RPMI8226 (cell line): ENCODE data around the gene UBE2D2.
A peak's percentile ranks its signal among the peaks of the same experiment; 100 is the strongest.

Source experiments
- DNase-seq: peaks from one replicate; pipeline ENCODE4 v3.0.0-alpha.2; 2015

UBE2D2 gene

DNA sequence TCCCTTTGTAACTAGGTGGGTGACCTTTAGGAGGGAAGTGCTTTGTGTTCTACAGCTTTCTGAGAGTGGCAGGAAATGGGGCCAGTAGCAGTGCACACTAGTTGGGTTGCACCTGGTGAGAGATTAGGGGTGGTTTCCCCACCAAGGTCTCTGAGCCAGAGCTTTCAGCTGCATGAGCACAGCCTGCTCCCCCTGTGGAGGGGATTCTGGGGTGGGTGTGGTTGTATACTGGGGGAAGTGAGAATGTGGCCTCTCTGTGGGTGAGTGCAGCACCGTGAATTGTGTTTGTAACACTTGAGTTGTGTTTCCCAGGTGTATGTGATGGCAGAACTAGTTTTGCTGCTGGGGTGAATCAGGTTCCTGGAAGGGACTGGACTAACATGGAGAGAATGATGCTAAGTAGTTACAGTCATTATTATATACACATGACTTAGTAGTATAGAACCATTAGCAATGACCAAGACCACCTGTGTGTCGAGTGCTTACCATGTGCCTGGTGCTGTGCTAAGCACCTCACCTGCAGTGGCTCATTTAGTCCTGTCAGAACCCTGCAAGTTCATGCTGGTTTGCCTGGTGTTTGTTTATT is 75.2 kb downstream of the UBE2D2 start:
- DNase-seq, result peak; percentile 95

DNA sequence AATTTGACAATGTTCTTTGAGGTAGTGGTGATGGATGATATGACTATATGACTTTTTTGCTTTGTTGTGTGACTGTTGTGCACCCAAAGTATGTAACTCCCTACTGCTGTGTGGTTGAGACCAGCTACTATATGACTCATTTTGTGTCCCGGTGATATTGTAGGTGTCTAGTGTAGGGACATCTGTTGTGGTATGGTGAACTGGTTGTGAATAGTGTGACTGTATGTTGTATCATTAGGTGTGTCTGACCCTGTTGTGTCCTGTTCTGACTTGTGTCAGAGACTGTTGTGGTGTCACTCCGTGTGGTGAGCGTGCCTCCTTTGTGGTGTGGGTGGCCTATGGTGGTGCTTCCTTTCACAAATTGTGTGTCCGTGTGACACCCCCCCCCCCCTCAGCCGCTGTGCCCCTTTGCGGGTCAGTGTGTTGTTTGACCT is 75.9 kb downstream of the UBE2D2 start:
- DNase-seq, result no peak

DNA sequence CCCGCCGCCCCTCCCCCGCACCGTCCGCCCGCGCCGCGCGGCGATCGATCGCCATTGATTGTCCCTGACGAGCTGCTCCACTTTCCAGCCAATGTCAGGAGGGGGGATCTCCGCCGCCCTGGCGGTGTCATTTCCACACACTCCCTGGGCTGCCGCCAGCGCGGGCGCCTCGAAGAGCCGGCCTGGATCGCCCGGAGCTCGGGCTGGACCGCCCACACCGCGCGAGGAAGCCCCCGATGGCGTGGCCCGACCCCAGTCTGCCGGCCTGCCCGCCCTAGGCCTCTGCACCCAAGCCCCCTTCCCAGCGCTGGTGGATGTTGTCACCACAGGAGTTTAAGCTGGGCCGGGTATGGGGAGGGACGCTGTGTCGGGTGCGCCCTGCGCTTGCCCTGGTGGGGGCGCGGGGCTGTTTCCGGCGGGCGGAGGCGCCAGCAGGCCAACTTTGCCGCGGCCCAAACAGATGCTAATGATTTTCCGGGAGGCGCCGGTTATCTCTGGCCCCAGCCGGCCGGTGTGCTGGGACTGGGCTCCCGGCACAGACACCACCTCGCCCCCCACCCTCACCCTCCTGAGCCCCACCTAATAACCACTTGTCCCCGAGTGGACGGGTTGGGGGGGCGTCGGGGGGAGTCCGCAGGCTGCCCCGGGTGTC is 76.4 kb downstream of the UBE2D2 start:
- DNase-seq, result peak; percentile 89

DNA sequence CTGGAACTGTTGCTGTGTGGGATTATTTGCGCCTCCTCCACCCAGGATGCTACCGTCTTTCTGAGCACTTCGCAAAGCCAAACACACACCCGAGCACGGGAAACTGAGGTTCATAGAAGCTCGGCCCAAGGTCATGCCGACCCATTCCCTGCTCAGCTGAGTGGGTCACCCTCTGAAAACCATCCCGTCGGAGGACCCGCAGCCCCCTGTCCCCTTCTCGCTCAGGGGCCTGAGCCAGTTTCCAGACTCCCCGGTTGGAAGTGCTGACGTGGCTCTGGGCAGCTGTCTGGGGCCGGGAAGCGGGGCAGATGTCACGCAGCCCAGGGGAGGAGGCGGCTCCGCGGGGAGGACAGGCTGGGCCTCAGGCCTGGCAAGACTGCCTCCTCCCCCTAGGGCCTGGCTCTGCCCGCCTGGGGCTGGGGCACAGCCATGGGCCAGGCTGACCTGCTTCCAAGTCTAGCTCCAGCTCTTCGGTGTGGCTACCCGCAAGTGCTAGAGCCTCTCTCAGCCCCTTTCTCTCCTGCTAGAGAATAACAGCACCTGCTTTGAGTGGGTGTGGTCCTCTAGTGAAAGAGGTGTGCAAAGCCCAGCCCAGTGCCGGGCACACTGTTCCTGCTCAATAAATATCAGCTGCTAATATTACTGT is 77.1 kb downstream of the UBE2D2 start:
- peak; percentile 96 for DNase-seq

DNA sequence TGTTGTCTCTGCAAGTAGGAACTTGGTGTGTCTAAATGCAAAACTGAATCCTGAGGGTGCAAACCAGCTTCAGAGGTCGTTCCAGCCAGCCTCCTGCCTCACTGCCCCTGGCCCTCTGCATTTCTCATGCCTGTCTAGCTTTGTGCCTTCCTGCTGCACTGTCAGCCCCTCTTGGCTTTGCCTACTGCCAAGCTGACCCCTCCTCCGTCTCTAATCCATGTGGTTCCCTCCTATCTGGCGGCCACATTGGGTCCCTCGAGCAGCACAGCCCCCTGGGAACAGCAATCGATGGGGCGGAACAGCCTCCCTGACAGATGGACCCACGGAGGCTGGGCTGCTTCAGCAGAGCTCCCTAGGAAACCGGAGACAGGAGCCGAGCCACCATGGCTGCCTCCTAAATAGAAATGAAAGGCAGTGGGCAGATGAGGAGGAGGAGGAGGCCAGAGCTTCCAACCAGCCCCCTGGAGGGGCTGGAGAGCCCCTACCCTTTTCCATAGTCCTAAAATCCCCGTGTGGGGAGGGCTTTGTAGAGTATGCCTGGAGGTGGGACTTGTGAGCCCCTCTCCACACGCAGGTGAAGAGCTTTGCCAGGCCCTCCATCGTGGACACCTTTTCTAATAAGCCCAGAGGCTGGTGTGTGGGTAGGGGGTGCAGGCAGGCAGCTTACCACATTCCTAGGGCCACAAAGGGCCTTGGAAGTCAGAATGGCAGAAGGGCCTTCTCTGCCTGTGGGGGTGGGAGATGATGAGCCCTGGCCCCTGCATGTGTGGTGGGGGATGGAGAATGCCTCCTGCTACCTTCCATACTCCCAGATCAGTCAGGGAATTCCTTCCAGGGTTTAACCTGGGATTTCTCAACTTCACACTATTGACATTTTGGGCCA is 77.8 kb downstream of the UBE2D2 start:
- no peak for DNase-seq

DNA sequence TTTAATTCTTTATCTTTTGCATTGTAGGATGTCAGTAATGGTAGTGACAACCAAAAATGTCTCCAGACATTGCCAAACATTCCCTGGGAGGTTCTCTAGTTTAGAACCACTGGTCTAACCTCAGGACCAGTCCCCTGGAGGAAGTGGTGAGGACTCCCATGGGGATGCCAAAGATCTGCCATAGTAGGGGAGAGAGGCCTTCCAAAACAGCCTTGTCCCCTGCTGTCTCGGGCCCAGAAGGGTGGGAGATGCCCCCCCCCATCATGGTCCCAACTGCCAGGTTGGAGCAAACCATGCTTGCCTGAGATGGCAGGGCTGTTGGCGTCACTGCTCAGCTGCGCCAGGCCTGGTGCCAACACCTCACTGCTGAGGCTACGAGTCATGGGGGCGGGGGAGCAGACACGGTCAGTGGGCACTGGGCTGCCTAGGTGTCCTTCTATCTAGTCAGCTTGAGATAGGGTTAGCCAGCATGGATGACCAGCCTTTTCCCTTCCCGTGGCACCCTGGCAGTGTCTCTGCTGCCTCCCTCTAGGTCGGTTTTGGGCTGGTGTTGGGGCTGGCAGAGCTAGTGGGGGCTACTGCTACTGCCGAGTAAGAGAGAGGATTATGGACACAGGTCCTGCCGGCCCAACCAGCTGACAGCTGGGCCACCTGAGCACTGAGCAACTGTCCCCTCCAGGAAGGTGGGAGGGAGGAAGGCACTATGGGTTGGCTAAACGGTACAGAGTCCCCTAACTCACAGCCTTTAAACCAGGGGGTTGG is 78.7 kb downstream of the UBE2D2 start:
- DNase-seq, result no peak

DNA sequence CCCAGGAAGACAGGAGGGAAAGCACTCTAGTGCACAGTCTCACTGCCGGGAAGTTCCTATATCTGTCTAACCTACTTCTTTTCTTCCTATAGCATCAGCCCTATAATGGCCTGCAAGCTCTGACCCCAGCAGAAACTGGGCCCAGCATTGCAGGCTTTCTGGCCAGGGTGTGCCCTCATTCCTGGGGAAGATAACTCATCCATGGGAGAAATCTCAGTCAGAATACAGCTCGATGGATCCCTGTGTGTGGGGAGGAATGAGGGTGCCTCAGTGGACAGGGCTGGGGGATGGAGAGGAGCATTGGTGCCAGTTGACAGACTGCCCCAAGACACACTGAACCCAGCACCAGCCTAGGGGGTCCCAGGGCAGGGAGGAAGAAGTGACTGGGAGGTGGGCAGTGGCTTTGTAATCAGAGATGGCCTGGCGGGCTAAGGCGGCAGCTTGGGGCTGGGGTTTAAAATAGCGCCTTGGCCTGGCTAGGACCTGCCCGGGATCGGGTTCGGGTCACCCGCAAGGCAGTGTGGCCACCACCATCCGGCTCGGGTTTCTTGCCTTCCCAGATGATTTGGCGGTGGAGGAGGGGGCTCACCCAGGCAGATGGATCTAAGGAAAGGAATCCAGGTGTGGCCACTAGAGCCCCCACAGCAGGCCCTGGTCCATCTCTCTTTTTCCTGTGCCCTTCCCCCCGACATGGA is 79.4 kb downstream of the UBE2D2 start:
- no peak for DNase-seq

DNA sequence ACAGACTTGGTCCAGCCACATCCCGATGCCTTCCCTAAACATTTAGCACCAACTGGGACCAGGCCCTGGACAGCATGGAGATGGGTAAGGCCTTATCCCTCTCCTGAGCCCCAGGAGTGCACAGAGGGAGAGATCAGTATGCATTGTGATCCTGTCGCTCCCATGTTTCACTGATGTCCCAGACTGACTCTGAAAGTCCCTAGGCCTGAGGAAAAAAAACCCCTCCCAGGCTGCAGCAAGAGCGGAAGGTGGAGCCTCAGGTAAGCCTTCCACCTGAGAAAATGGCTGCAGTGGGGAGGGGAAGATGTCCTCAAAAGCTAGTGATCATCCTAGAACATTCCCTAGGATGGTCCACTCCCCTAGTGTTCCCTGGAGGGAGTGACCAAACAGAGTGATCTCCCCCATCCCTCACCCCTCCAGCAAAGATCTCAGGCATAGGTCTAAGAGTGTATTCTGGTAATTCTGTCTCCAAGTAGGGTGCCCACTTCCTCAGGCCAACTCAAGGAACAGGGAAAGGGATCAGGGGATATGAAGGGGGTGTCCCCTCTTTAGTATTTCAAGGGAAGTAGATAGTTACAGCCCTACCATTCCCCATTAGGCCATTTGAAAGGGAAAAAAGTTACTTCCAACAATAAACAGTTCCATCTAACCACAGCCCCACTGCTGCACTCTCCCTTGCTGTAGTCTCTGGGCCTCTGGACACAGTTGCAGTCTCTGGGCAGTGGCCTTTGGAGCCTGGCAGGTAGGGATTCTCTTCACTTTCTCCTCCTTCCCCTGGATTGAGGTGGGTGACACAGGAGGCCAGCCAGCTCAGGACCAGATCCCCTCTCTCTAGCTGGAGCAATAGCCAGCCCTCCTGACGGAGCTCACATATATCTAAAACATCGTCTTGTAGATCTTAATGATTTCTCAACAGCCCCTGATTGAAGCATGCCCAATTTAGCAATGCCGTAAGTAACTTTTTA is 80.3 kb downstream of the UBE2D2 start:
- DNase-seq, result no peak

DNA sequence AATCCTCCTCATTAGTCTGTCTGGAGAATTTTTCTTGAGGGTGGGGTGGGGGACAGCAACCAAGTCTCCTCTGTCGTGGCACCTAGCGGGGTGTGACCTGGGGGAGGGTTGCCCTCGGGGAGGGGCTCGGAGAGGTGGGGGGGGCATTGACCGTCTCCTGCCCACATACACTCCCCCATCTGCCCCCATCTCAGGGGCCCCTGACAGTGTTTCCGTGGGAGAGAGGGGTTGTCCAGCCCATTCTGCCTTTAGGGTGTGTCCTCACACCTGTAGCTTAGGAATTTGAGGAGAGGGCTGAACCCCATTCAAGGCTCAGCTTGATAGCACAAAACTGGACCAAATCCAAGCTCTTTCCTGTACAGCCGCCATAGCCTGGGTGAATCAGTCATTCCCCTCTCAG is 81.1 kb downstream of the UBE2D2 start:
- DNase-seq, result no peak

DNA sequence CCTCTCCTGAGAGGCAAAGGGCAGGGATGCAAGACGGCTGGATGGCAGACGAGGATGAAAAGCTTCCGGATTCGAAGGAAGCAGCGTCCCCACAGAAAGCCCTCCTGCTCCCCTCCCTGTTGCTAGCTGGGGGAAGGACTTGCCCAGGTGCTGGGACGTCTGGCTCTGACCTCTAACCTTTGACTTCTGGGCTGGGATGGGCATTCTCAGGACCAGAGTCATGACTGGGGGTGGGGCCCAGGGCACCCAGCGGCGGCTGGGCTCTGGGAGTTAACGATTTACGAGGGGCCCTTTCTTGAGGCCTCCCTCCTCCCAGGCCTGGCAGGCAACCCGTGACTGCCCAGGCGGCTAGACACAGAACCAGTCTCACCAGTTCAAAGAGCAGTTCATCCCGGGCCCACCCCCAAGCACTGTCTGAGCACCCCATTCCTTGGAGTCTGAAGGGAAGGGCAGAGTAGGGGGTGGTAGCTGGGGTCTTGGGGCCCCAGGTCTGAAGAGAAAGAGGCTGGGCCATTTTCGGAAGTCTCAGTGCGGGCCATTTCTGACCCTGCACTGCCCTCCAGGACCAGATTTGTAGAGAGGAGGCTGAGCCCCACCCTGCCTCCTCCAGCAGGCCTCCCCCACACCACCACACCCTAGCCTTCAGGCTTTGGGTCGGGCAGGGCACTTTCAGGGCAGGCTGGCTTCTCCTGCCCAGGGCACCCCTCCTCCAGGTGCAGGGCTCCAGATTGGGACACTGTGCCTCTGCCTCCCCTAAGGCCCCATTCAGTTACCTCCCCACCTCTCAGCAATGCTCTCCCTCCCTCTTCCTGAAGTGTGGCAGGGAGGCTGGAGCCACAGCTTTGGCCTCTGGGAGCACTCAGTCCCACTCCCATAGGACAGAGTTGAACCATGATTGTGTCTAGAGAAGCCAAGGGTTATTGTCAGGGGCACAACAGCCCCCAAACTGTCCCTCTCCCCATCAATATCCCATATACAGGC is 82.0 kb downstream of the UBE2D2 start:
- DNase-seq, result no peak

DNA sequence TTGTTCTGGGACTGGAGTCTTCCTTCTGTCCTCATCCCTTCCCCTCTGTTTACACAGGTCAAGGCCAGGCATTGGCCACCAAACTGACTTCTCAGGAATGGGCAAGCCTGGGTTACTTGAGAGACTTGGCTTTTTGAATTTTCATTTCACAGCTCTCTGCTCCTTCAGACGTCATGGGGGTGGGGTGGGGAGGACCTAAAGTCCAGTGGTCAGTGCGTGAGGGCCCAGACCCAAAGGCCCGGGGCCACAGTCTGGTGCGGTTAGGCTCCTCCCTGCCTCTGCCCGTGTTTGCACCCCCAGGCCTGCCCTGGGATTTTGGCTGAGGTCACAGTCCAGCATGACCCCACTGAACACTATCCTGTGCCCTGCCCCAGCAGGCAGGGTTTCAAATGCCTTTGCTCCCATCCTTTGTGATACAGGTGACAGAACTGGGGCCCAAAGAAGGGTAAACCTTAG is 82.9 kb downstream of the UBE2D2 start:
- no peak for DNase-seq

DNA sequence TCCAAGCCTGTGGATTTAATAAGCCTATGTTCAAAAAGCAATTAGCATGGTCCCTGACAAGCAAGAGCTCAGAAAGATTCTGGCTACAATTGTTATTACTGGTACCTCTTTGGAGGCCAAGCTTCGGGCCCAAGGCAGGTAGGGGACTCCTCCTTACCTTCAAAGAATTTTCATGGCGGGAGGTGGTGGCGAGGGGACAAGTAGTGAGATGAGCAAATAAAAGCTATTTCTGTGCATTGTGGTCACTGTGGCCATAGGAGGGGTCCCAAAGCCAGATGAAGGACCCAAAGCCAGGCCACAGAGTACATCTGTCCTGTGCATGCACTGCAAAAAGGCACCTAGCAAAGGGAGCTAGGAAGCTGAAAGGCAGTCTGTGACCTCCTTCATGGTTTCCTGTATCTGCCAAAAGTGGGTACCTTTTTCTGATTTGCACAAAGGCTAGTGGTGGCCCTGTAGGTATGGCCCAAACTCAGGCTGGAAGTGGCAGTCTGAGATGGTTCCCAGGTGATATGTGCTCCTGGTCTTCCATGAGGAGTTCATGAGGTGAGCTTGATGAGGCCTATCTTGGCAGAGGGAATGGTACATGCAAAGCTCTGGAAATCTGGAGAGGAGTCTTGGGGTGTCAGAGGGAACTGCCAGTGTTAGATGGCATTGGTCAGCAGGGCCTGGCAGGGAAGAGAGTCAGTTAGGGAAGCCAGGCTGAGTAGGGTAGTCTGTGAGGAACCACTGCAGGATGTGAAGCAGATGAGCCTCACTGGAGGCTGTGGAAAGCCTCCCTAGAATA is 83.7 kb downstream of the UBE2D2 start:
- no peak for DNase-seq

DNA sequence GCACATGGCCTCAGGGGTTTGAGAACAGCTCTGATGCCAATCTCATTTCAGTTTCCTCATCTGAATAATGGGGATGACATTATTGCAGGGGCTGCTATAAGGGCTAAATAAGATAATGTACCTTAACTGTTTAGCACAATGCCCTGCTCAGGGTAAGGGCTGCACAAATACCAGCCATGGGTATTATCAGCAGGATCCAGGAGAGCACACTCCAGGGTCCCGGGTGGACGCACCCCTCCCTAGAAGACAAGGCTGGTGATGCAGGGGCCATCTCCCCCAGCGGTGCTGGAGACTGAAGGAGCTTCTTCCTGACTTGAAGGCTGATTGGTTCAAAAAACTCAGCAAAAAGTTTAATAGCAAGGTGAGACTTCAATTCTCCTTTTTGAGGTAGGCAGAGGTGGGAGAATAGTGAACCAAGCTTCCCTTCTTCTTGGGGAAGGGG is 84.3 kb downstream of the UBE2D2 start:
- DNase-seq, result no peak

DNA sequence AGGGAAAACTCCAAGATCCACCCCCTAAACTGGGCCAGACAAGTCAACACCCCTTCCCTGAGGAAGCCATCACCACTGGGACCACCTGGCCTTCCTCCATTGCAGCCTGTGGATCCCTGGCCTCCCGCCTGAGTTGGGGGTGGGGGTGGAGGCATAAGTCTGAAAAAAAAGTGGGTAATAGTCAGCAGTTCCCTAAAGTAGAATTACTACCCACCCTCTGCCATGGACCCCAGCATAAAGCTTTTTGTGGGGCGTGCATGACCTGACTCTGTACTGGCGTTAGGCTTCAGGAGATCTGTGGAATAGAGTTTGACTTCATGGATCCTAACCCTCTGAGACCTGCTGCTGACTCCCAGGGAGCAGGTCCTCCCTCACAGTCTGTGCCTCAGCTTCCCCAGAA is 85.0 kb downstream of the UBE2D2 start:
- DNase-seq, result no peak

DNA sequence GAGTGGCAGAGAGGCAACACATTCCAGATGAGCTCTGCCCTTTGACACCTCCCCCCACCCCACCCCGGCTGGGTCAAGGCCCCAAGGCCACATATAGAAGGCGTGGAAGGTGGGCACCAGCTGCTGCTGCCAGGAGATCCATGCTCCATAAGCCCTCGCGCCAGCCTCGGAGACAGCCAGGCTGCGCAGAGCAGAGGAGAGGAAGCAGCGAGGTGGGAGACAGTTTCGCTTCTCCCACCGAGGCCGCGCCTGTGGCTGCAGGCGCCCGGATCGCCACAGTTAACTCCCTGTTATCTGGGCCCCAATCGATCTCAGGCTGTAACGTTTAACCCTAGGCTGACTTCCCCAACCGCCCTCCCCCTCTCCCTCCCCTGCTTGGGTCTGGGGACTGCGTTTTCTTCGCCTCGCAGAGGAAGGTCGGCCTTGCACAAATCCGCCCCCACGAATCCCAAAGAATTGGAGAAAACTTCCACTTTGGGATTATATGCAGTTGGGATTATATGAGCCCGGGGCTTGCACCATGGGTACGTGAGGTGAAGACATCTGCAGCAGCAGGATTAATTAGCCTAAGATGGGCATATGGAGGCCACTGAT is 85.9 kb downstream of the UBE2D2 start:
- no peak for DNase-seq

DNA sequence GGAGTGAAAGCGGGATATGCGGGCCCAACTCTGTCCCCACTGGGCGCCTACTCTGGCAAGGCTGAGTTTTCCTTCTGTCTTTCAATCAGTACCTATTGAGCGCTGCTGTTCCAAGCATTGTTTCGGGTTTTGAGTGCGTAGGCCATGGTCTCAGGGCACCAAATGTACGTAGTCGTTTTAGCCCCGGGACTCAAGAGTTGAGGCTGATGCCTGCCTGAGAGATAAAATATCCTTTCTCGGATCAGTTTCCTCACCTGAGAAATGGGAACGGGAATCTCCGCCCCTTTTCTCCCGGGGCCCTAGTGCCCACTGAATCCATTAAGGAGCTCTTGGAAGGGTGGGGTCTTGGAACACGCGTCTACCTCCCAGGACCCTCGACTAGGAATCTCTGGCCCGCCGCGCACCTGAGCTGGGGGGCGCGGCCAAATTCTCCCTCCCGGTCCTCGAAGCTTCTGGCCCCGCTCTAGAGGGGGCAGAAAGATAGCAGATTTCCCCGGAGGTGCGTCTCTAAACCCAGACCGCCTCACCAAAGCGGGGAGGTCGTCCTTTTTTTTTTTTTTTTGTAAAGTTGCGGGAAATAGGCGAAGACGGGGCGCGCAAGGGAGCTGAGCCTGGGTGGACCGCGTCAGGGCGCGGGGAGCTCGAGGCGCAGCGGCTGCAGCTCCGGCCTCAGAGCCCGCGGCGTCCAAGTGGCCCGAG is 86.5 kb downstream of the UBE2D2 start:
- no peak for DNase-seq
